Suprapubic skin (tissue), 4 donors: ENCODE results near the gene BICD1.

Experiments
- POLR2A ChIP-seq, 2 donors: fragments of 450-650 bp; IDR thresholded peaks; one replicate each; pipeline ENCODE4 v1.6.1; 2017; ENCODE audit warnings: antibody characterized with exemption in 2 of 2, mild to moderate bottlenecking in 2 of 2, moderate library complexity in 2 of 2
- POLR2AphosphoS5 ChIP-seq, 3 donors: sonication (generic); formaldehyde crosslinking; IDR thresholded peaks; one replicate each; pipeline ENCODE4 v1.6.1; 2017; ENCODE audit warnings: antibody characterized with exemption in 3 of 3
- TF ChIP-seq, protein P1 (sequence below), 2 donors: fragments of 200-600 bp in 1 of 2; fragments of 450-650 bp in 1 of 2; sonication (generic) in 1 of 2; IDR thresholded peaks; one replicate each; pipeline ENCODE4 v1.5.1; 2016 to 2019; ENCODE audit warnings: antibody characterized with exemption in 2 of 2, mild to moderate bottlenecking in 1 of 2, moderate library complexity in 1 of 2

DNA sequence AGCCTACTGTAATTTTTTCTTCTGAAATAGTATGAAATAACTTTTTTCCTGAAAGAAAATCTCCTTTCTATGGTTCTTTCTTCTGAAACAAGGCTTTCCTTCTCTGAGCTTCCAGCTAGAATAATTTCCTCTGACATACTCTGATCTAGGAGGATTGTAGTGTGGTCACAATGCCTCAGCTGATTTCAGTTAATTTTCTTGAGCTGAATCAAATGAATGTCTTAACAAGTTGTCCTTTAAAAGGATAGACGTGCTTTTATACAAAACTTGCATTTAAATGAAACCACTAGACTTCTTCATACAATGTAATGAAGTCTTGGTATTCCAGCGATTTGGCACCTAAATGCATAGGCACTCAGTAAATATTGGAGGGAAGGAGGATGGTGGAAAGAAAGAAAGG, 94.4 kb downstream of the BICD1 start:
- TF ChIP-seq POLR2AphosphoS5 (IDR thresholded peaks at IDR 0.05), result no peak
- TF ChIP-seq, protein P1, sequence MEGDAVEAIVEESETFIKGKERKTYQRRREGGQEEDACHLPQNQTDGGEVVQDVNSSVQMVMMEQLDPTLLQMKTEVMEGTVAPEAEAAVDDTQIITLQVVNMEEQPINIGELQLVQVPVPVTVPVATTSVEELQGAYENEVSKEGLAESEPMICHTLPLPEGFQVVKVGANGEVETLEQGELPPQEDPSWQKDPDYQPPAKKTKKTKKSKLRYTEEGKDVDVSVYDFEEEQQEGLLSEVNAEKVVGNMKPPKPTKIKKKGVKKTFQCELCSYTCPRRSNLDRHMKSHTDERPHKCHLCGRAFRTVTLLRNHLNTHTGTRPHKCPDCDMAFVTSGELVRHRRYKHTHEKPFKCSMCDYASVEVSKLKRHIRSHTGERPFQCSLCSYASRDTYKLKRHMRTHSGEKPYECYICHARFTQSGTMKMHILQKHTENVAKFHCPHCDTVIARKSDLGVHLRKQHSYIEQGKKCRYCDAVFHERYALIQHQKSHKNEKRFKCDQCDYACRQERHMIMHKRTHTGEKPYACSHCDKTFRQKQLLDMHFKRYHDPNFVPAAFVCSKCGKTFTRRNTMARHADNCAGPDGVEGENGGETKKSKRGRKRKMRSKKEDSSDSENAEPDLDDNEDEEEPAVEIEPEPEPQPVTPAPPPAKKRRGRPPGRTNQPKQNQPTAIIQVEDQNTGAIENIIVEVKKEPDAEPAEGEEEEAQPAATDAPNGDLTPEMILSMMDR (IDR thresholded peaks at IDR 0.05), result no peak
- no peak for TF ChIP-seq POLR2A (IDR thresholded peaks at IDR 0.05)
